HepG2 (cell line): ENCODE data around the gene ADGRG1. TPM values are rescaled to one million over a fixed set of nuclear protein-coding genes. Genes with fewer than 3 reads are reported as not detected.

Experiments used
- ATAC-seq: fragments of 200-7000 bp; cut with Tn5 transposase; 3 replicates; pipeline ENCODE4 v1.9.1; 2020; ENCODE audit warnings: mild to moderate bottlenecking, moderate library complexity
- BruUV-seq: library from RNA; stranded (reverse); fragments of 400-500 nt; replicated peaks from 2 replicates; lab custom pipeline; 2021; lab: Mats Ljungman, UMichigan
- CTCF ChIA-PET: fragments of 300-600 bp; formaldehyde crosslinking; extraction: SDS; loops from one replicate; lab custom pipeline; 2021; ENCODE audit warnings: low total read pairs, inconsistent platforms, low intra/inter-chr PET ratio; lab: Yijun Ruan, JAX
- POLR2A ChIA-PET: fragments of 350-600 bp; sonication (Branson Sonifier 250); formaldehyde crosslinking; loops from one replicate; lab custom pipeline; 2020; ENCODE audit warnings: antibody characterized with exemption, inconsistent platforms; lab: Yijun Ruan, JAX
- DNase-seq: peaks from one replicate; pipeline ENCODE4 v3.0.0-alpha.2; 2015; ENCODE audit warnings: low spot score
- FAIRE-seq: peaks from 3 replicates; lab custom pipeline; 2011; peaks lifted over from hg19 to GRCh38; lab: Jason Lieb, UNC
- H2AFZ ChIP-seq: one replicate; pipeline ENCODE4 v1.6.1; 2011; ENCODE audit warnings: low read length, inconsistent platforms
- H3K27ac ChIP-seq: fragments of 300-600 bp; 3 replicates; pipeline ENCODE4 v1.8.0; 2011; ENCODE audit warnings: mixed run types, mild to moderate bottlenecking, mixed read lengths, low read length, inconsistent platforms; ENCODE audit not compliant: insufficient read depth; ENCODE audit errors: extremely low read length
- H3K27me3 ChIP-seq, 2 experiments: fragments of 200-600 bp in 1 of 2; 2 replicates in 1 of 2; 3 replicates in 1 of 2; pipeline versions ENCODE4 v1.6.0 to v1.8.0; 2011; ENCODE audit warnings: low read length in 2 of 2, mild to moderate bottlenecking in 2 of 2, moderate library complexity in 2 of 2, inconsistent platforms in 1 of 2; ENCODE audit not compliant: insufficient read depth in 2 of 2, control insufficient read depth in 1 of 2
- H3K36me3 ChIP-seq, 2 experiments: fragments of 200-600 bp in 1 of 2; replicated peaks in 1 of 2; 2 replicates in 1 of 2; 3 replicates in 1 of 2; pipeline versions ENCODE4 v1.5.1 to v1.8.0; 2011; ENCODE audit warnings: low read length in 2 of 2, inconsistent platforms in 1 of 2; ENCODE audit not compliant: insufficient read depth in 2 of 2, control insufficient read depth in 1 of 2
- H3K4me1 ChIP-seq: 2 replicates; pipeline ENCODE4 v1.5.1; 2012; ENCODE audit warnings: low read length, inconsistent platforms; ENCODE audit not compliant: insufficient read depth
- H3K4me2 ChIP-seq: 2 replicates; pipeline ENCODE4 v1.6.0; 2011; ENCODE audit warnings: low read depth, low read length, inconsistent platforms
- H3K4me3 ChIP-seq, 3 experiments: fragments of 200-600 bp in 1 of 3; sonication (generic), shearing (Covaris generic) in 1 of 3; replicated peaks in 1 of 3; 2 replicates each; pipeline ENCODE4 v1.5.1; 2011 to 2016; ENCODE audit warnings: low read length in 3 of 3, inconsistent platforms in 2 of 3, low read depth in 2 of 3, mild to moderate bottlenecking in 2 of 3, control low read depth in 1 of 3, mixed read lengths in 1 of 3; ENCODE audit not compliant: insufficient read depth in 1 of 3
- H3K79me2 ChIP-seq: one replicate; pipeline ENCODE4 v1.6.1; 2011; ENCODE audit warnings: low read length, inconsistent platforms; ENCODE audit not compliant: insufficient read depth
- H3K9ac ChIP-seq: 2 replicates; pipeline ENCODE4 v1.6.0; 2011; ENCODE audit warnings: mild to moderate bottlenecking, low read depth, low read length, inconsistent platforms; ENCODE audit not compliant: insufficient read depth
- H3K9me3 ChIP-seq: 2 replicates; pipeline ENCODE4 v1.5.1; 2012; ENCODE audit warnings: mild to moderate bottlenecking, low read length
- H4K20me1 ChIP-seq: 2 replicates; pipeline ENCODE4 v1.6.0; 2011; ENCODE audit warnings: inconsistent platforms, mild to moderate bottlenecking, low read length, moderate library complexity; ENCODE audit not compliant: insufficient read depth
- ADNP ChIP-seq: sonication (generic); formaldehyde crosslinking; IDR thresholded peaks from 2 replicates; pipeline ENCODE4 v1.4.0; 2020; ENCODE audit warnings: missing genetic modification reagents
- BRD4 ChIP-seq: sonication (generic); formaldehyde crosslinking; IDR thresholded peaks from 2 replicates; pipeline ENCODE4 v1.4.0; 2020; ENCODE audit warnings: missing genetic modification reagents
- FOSL2 ChIP-seq: sonication (generic); formaldehyde crosslinking; IDR thresholded peaks from 2 replicates; pipeline ENCODE4 v1.4.0; 2020; ENCODE audit warnings: missing genetic modification reagents
- GATAD1 ChIP-seq: IDR thresholded peaks from 2 replicates; pipeline ENCODE4 v1.6.1; 2016; ENCODE audit warnings: missing genetic modification reagents, missing compliant biosample characterization
- KLF11 ChIP-seq: IDR thresholded peaks from 2 replicates; pipeline ENCODE4 v1.6.1; 2016; ENCODE audit warnings: missing compliant biosample characterization
- MYC ChIP-seq: sonication (generic); formaldehyde crosslinking; IDR thresholded peaks from 2 replicates; pipeline ENCODE4 v1.9.0; 2021; ENCODE audit warnings: missing genetic modification reagents, borderline replicate concordance
- NCOA1 ChIP-seq: sonication (generic); formaldehyde crosslinking; IDR thresholded peaks from 2 replicates; pipeline ENCODE4 v1.9.0; 2021; ENCODE audit warnings: missing genetic modification reagents
- NFKB2 ChIP-seq: sonication (generic); formaldehyde crosslinking; IDR thresholded peaks from 2 replicates; pipeline ENCODE4 v1.4.0; 2020; ENCODE audit warnings: missing genetic modification reagents, borderline replicate concordance
- NKX3-1 ChIP-seq: sonication (generic); formaldehyde crosslinking; IDR thresholded peaks from 2 replicates; pipeline ENCODE4 v1.5.0; 2020; ENCODE audit warnings: missing genetic modification reagents
- SSRP1 ChIP-seq: IDR thresholded peaks from 2 replicates; pipeline ENCODE4 v1.6.1; 2016; ENCODE audit warnings: control low read depth
- TFDP2 ChIP-seq: sonication (generic); formaldehyde crosslinking; IDR thresholded peaks from 2 replicates; pipeline ENCODE4 v1.4.0; 2020; ENCODE audit warnings: missing genetic modification reagents
- ZMYM2 ChIP-seq: sonication (generic); formaldehyde crosslinking; IDR thresholded peaks from 2 replicates; pipeline ENCODE4 v1.8.0; 2022; ENCODE audit warnings: mild to moderate bottlenecking, missing genetic modification reagents
- ZMYM3 ChIP-seq: sonication (generic); formaldehyde crosslinking; IDR thresholded peaks from 2 replicates; pipeline ENCODE4 v1.5.1; 2020; ENCODE audit warnings: mild to moderate bottlenecking, missing genetic modification reagents
- ZNF639 ChIP-seq: conservative IDR thresholded peaks from 2 replicates; pipeline ENCODE4 v1.6.1; 2018; ENCODE audit warnings: missing genetic modification reagents
- ZNF770 ChIP-seq: sonication (generic); formaldehyde crosslinking; IDR thresholded peaks from 2 replicates; pipeline ENCODE4 v1.5.0; 2020; ENCODE audit warnings: mild to moderate bottlenecking, missing genetic modification reagents
- ZNF788 ChIP-seq: sonication (generic); formaldehyde crosslinking; IDR thresholded peaks from 2 replicates; pipeline ENCODE4 v1.5.0; 2020; ENCODE audit warnings: mild to moderate bottlenecking, missing genetic modification reagents, borderline replicate concordance
- WGBS: methylation state at CpG from one replicate; pipeline ENCODE4 v1.1.6; 2017; ENCODE audit warnings: low lambda C conversion rate; 5-methylcytosine and 5-hydroxymethylcytosine counted together
- in situ Hi-C: cut with HindIII; loops from 2 replicates; pipeline ENCODE4 v1.10.0; 2017; ENCODE audit warnings: low pct_unique_long_range_greater_than_20kb; ENCODE audit not compliant: extremely low pct_ligation_motif_present
- intact Hi-C: fragments of 100-400 bp; cut with micrococcal nuclease; formaldehyde crosslinking; loops from one replicate; pipeline ENCODE4 v1.10.0; 2022; ENCODE audit not compliant: unreplicated experiment
- polyA plus RNA-seq, 8 experiments: library from polyadenylated mRNA; depleted of rRNA in 3 of 8; stranded (reverse) in 7 of 8; unstranded in 1 of 8; fragments of >200 nt; fragmentation: Illumina TruSeq in 4 of 8; extraction: Trizol in 4 of 8; gene quantifications; 2 replicates each; pipeline versions ENCODE4 v1.2.1 to v1.2.3, GENCODE V29; 2011 to 2016; ENCODE audit warnings: low read depth in 4 of 8, missing spikeins in 1 of 8, mixed read lengths in 1 of 8; ENCODE audit not compliant: insufficient read depth in 1 of 8
- total RNA-seq, 5 experiments: library from RNA; depleted of rRNA; stranded (reverse); fragments of >200 nt; fragmentation: Illumina TruSeq; extraction: Trizol; gene quantifications; 2 replicates each; pipeline ENCODE4 v1.2.3, GENCODE V29; 2016; ENCODE audit warnings: low read depth in 1 of 5

The ADGRG1 gene
- total and polyA plus RNA-seq, 2 of the 13 experiments (the other 11 are each of a cell fraction or from before 2014, with no cell fraction given), result 2.7 to 5.9 TPM

- CTCF ChIA-PET, result interaction anchor here (0.6 kb wide), 1 partner anchor 52 kb away, joined by 3 read pairs; no protein-coding TSS in a partner anchor
- Histone ChIP-seq H3K27me3 (no peaks in the 10 kb centered on the region), H3K4me3 (0 out of 6 replicates have a peak overlapping the region, but pooled peaks of 1 of the 3 experiments have one; percentile 10), H3K79me2 (no peaks in the 10 kb centered on the region), H2AFZ (no peak overlapping the region), H3K9ac (no peak overlapping the region; the same call in 1 of the 2 replicates), H3K36me3 (no peaks in the 10 kb centered on the region), H3K27ac (peak overlapping the region; percentile 92), H3K4me2 (peak overlapping the region; percentile 94), H4K20me1 (no peaks in the 10 kb centered on the region), H3K9me3 (no peaks in the 10 kb centered on the region), H3K4me1 (peaks cover 72% of the 10 kb centered on the region)
- POLR2A ChIA-PET, result interaction anchor here (0.6 to 2.8 kb wide), 25 partner anchors 10 to 426 kb away, joined by 3 to 42 read pairs (median 3); partner anchors contain the start of genes ADGRG3, CFAP20, CX3CL1 and DRC7
- in situ Hi-C loops, result no loop called here
- no peak for ATAC-seq
- intact Hi-C loops, result loop anchor here (1.0 to 2.0 kb wide), 2 partner anchors 17 to 43 kb away; no protein-coding TSS in a partner anchor
- no TSS peak for BruUV-seq
- FAIRE-seq, result no peak
- whole genome bisulfite sequencing, result 55% methylated on average over 11 of the region's 11 CpGs
- DNase-seq, result no peak
- TF ChIP-seq TFDP2 (peak; percentile 43; the same call in 1 of the 2 replicates), ZMYM3 (CRISPR knock-in tag) (peak; percentile 96), BRD4 (CRISPR knock-in tag) (peak; percentile 55; the same call in 1 of the 2 replicates), ADNP (CRISPR knock-in tag) (0 out of 2 replicates have a peak, but pooled peaks have one; percentile 67), GATAD1 (CRISPR knock-in tag) (peak; percentile 10; the same call in 1 of the 2 replicates), ZNF770 (CRISPR knock-in tag) (peak; percentile 97), FOSL2 (CRISPR knock-in tag) (0 out of 2 replicates have a peak, but pooled peaks have one; percentile 7), ZNF788 (peak; percentile 28; the same call in 1 of the 2 replicates), NFKB2 (peak; percentile 37; the same call in 1 of the 2 replicates), SSRP1 (CRISPR knock-in tag) (0 out of 2 replicates have a peak, but pooled peaks have one; percentile 36), KLF11 (0 out of 2 replicates have a peak, but pooled peaks have one; percentile 14), MYC (CRISPR knock-in tag) (0 out of 2 replicates have a peak, but pooled peaks have one; percentile 15), NCOA1 (CRISPR knock-in tag) (0 out of 2 replicates have a peak, but pooled peaks have one; percentile 4), NKX3-1 (0 out of 2 replicates have a peak, but pooled peaks have one; percentile 7), ZNF639 (0 out of 2 replicates have a peak, but pooled peaks have one; percentile 39), ZMYM2 (CRISPR knock-in tag) (peak; percentile 44; the same call in 1 of the 2 replicates)
These were observed 75.1 kb downstream of the ADGRG1 start for GRCh38 chr16:57703416-57704010.
